DND-41 (cell line): ENCODE measurements around the gene MEP1A.
"Not testable (repeated sequence)": the region's sequence is repeated elsewhere in the genome, so short reads cannot be mapped to it uniquely, and the experiment has no call there.

Experiments
- ATAC-seq: fragments of 200-7000 bp; cut with Tn5 transposase; 3 replicates; pipeline ENCODE4 v1.9.1; 2021; ENCODE audit warnings: low read depth; ENCODE audit not compliant: insufficient read depth
- DNase-seq: peaks from one replicate; pipeline ENCODE4 v3.0.0-alpha.2; 2020
- H2AFZ ChIP-seq: 2 replicates; pipeline ENCODE4 v1.6.0; 2012; ENCODE audit warnings: low read depth, low read length
- H3K27ac ChIP-seq: 2 replicates; pipeline ENCODE4 v1.5.1; 2012; ENCODE audit warnings: low read length, inconsistent platforms
- H3K27me3 ChIP-seq: fragments of 200-600 bp; sonication (generic); 2 replicates; pipeline ENCODE4 v1.6.0; 2012; ENCODE audit warnings: low read length, mild to moderate bottlenecking, inconsistent platforms; ENCODE audit not compliant: insufficient read depth, poor library complexity
- H3K36me3 ChIP-seq: 2 replicates; pipeline ENCODE4 v1.5.1; 2012; ENCODE audit warnings: low read length, inconsistent platforms; ENCODE audit not compliant: insufficient read depth
- H3K4me1 ChIP-seq: 2 replicates; pipeline ENCODE4 v1.5.1; 2012; ENCODE audit warnings: mild to moderate bottlenecking, low read length; ENCODE audit not compliant: insufficient read depth
- H3K4me2 ChIP-seq: 2 replicates; pipeline ENCODE4 v1.6.0; 2012; ENCODE audit warnings: mild to moderate bottlenecking, moderate library complexity, low read length, inconsistent platforms; ENCODE audit not compliant: insufficient read depth
- H3K4me3 ChIP-seq, 2 experiments: fragments of 200-600 bp in 1 of 2; shearing (Covaris generic) in 1 of 2; 2 replicates each; pipeline ENCODE4 v1.5.1; 2012 to 2016; ENCODE audit warnings: inconsistent platforms in 2 of 2, low read length in 2 of 2, mild to moderate bottlenecking in 2 of 2, low read depth in 1 of 2, moderate library complexity in 1 of 2
- H3K79me2 ChIP-seq: 2 replicates; pipeline ENCODE4 v1.6.0; 2012; ENCODE audit warnings: low read length, inconsistent platforms; ENCODE audit not compliant: insufficient read depth
- H3K9ac ChIP-seq: 2 replicates; pipeline ENCODE4 v1.6.0; 2012; ENCODE audit warnings: low read depth, mild to moderate bottlenecking, inconsistent platforms, low read length, moderate library complexity
- H3K9me3 ChIP-seq: 2 replicates; pipeline ENCODE4 v1.5.1; 2012; ENCODE audit warnings: low read length, moderate library complexity, mild to moderate bottlenecking, inconsistent platforms; ENCODE audit not compliant: insufficient read depth, severe bottlenecking
- H4K20me1 ChIP-seq: 2 replicates; pipeline ENCODE4 v1.6.0; 2012; ENCODE audit warnings: low read length; ENCODE audit not compliant: insufficient read depth
- EZH2 ChIP-seq: IDR thresholded peaks from 3 replicates; pipeline ENCODE4 v1.6.1; 2012; ENCODE audit warnings: borderline replicate concordance, low read depth, mild to moderate bottlenecking, moderate library complexity, low read length, inconsistent platforms; ENCODE audit not compliant: severe bottlenecking
- TF ChIP-seq, protein P1 (sequence below): IDR thresholded peaks from 2 replicates; pipeline ENCODE4 v1.5.1; 2012; ENCODE audit warnings: borderline replicate concordance, low read length, moderate library complexity, mild to moderate bottlenecking; ENCODE audit not compliant: poor library complexity, severe bottlenecking; ENCODE audit errors: extremely low read depth

MEP1A gene

DNA sequence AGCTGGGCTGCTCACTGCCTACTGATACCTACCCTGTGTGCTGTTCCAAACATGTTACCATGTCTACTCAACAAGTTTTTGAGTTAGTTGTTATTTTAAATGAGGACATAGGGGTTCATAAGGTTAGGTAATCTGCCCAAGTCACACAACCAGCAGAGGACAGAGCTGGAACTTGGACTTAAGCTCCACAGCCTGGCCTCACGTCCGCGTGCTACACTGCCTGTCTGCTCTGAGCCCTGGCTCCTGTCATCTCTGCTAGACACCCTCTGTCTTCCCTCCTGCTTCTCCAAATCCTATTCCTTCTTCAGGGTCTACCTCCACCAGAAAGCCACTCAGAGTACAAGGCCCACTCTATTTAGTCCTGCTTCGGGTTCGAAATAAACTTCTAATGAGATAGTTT, 28.2 kb upstream of the MEP1A start:
- Histone ChIP-seq H3K4me2 (no peak overlapping the region), H3K27ac (no peak overlapping the region), H3K4me1 (no peaks in the 10 kb centered on the region), H3K9ac (no peak overlapping the region), H3K27me3 (no peaks in the 10 kb centered on the region), H4K20me1 (no peaks in the 10 kb centered on the region), H2AFZ (no peak overlapping the region), H3K9me3 (no peaks in the 10 kb centered on the region), H3K36me3 (no peaks in the 10 kb centered on the region), H3K79me2 (no peaks in the 10 kb centered on the region), H3K4me3 (no peak overlapping the region)
- DNase-seq = no peak
- TF ChIP-seq, protein P1, sequence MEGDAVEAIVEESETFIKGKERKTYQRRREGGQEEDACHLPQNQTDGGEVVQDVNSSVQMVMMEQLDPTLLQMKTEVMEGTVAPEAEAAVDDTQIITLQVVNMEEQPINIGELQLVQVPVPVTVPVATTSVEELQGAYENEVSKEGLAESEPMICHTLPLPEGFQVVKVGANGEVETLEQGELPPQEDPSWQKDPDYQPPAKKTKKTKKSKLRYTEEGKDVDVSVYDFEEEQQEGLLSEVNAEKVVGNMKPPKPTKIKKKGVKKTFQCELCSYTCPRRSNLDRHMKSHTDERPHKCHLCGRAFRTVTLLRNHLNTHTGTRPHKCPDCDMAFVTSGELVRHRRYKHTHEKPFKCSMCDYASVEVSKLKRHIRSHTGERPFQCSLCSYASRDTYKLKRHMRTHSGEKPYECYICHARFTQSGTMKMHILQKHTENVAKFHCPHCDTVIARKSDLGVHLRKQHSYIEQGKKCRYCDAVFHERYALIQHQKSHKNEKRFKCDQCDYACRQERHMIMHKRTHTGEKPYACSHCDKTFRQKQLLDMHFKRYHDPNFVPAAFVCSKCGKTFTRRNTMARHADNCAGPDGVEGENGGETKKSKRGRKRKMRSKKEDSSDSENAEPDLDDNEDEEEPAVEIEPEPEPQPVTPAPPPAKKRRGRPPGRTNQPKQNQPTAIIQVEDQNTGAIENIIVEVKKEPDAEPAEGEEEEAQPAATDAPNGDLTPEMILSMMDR = no peak
- ATAC-seq = no peak

DNA sequence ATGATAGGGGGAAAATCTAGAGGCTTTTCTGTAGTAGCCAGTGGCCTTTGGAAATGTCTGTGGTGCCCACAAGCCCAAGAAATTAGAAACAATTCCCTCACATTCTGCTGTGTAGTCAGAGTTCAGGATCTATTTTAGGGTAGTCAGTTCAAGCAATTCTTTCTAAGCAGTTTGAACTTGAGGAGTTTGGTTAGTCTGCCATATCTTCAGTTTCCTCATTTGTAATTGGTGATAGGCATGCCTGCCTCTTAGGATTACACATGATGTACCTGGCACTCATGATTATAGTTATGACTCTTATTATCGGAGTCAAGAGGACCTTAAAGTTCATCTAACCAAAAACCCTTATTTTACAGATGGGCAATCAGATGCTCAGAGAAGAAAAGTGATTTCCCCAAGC, 21.2 kb upstream of the MEP1A start:
- H3K9ac ChIP-seq = no peak overlapping the region
- H3K4me1 ChIP-seq = no peaks in the 10 kb centered on the region
- no peak overlapping the region for H3K27ac ChIP-seq
- TF ChIP-seq, protein P1 = no peak
- no peak for TF ChIP-seq EZH2
- no peak overlapping the region for H2AFZ ChIP-seq
- H3K79me2 ChIP-seq = no peaks in the 10 kb centered on the region
- H3K36me3 ChIP-seq = no peaks in the 10 kb centered on the region
- DNase-seq (no peak), ATAC-seq (no peak)
- no peak overlapping the region for H3K4me3 ChIP-seq
- no peaks in the 10 kb centered on the region for H4K20me1 ChIP-seq
- H3K27me3 ChIP-seq = no peaks in the 10 kb centered on the region
- H3K9me3 ChIP-seq = no peaks in the 10 kb centered on the region
- no peak overlapping the region for H3K4me2 ChIP-seq

DNA sequence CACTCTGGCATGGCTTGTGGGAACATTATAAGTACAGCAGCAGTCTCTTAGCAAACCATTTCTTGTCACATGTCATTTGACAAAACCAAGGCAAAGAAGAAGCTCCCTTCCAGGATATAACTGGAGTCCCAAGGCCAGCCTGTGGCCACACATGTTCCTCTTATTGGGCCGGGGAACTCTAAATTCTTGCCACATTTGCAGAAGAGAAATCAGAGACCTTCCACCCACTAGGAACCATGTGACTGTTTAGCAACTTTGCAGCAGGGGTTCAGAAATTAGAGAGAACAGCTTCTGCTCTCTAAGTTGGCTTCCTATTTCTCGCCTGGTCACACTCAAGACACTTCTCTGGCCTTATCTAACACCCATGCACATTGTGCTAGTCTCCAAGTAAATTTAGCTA, 20.4 kb upstream of the MEP1A start:
- Histone ChIP-seq H3K27me3 (no peaks in the 10 kb centered on the region), H3K79me2 (no peaks in the 10 kb centered on the region), H3K4me2 (no peak overlapping the region), H3K9ac (no peak overlapping the region), H3K4me3 (no peak overlapping the region), H4K20me1 (no peaks in the 10 kb centered on the region), H3K36me3 (no peaks in the 10 kb centered on the region), H3K9me3 (no peaks in the 10 kb centered on the region), H2AFZ (no peak overlapping the region), H3K27ac (no peak overlapping the region), H3K4me1 (no peaks in the 10 kb centered on the region)
- TF ChIP-seq, protein P1 = no peak
- no peak for TF ChIP-seq EZH2
- DNase-seq = no peak
- ATAC-seq = no peak

DNA sequence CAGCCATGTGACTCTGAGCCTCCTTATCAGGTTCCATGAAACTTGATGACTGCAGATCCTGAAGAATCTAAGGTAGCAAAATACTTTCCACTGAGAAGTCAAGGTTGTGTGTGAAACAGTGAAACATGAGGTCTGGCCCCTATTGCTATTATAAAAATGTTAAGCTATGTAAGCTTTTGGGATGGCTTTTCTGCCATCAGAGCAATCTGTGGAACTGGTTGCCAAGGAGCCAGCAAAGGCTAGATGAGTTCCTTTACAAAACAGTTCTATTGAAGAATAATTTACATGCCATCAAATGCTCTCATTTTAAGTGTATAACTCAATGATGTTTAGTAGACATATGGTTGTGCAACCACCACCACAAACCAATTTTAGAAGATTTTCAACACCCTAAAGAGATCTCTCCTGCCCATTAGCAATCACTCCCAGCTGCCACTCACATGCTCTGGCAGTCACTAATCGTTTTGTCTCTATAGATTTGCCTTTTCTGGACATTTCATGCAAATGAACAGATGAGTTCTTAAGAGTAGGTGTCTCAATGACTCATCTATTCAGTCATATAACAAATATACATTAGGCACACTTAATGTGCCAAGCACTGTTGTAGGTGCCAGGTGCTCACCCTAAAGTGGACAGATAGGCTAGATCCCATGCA, 19.9 kb upstream of the MEP1A start:
- no peak overlapping the region for H3K4me3 ChIP-seq
- ATAC-seq (no peak), DNase-seq (no peak)

DNA sequence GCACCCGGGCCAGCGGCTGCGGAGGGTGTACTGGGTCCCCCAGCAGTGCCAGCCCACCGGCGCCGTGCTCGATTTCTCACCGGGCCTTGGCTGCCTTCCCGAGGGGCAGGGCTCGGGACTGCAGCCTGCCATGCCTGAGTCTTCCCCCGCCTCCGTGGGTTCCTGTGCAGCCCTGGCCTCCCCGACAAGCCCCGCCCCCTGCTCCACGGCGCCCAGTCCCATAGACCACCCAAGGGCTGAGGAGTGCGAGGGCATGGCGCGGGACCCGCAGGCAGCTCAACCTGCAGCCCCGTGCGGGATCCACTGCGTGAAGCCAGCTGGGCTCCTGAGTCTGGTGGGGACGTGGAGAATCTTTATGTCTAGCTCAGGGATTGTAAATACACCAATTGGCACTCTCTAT, 18.5 kb upstream of the MEP1A start:
- H2AFZ ChIP-seq, H3K4me1 ChIP-seq, H3K36me3 ChIP-seq, H3K9me3 ChIP-seq, H4K20me1 ChIP-seq, H3K9ac ChIP-seq, H3K27me3 ChIP-seq, ATAC-seq, H3K79me2 ChIP-seq, H3K27ac ChIP-seq, H3K4me3 ChIP-seq, DNase-seq, H3K4me2 ChIP-seq: not testable (repeated sequence)

More for the DNA sequence above, 19.9 kb upstream of the MEP1A start:
- no peak overlapping the region for H2AFZ ChIP-seq
- no peak overlapping the region for H3K9ac ChIP-seq
- no peaks in the 10 kb centered on the region for H3K36me3 ChIP-seq
- no peak overlapping the region for H3K27ac ChIP-seq
- H3K4me2 ChIP-seq = no peak overlapping the region
- no peaks in the 10 kb centered on the region for H3K9me3 ChIP-seq
- H3K4me1 ChIP-seq = no peaks in the 10 kb centered on the region
- H3K79me2 ChIP-seq = no peaks in the 10 kb centered on the region
- TF ChIP-seq, protein P1 = no peak
- TF ChIP-seq EZH2 = no peak
- H3K27me3 ChIP-seq = no peaks in the 10 kb centered on the region
- no peaks in the 10 kb centered on the region for H4K20me1 ChIP-seq
